Cardiac muscle cell (in vitro differentiated cells and primary cell): ENCODE data around the gene DAB1. TPM values are rescaled to one million over a fixed set of nuclear protein-coding genes. Genes with fewer than 3 reads are reported as not detected.

Experiments used
- DNase-seq, 2 donors: peaks; one replicate each; pipeline versions ENCODE4 v3.0.0 to v3.0.0-alpha.2; 2010 to 2017; ENCODE audit warnings: low read depth in 1 of 2, low spot score in 1 of 2
- H3K27ac ChIP-seq: fragments of 200-600 bp; sonication (generic); 2 replicates; pipeline ENCODE4 v1.5.1; 2016
- H3K27me3 ChIP-seq: fragments of 200-600 bp; sonication (generic); 2 replicates; pipeline ENCODE4 v1.6.0; 2016; ENCODE audit warnings: control low read depth
- H3K36me3 ChIP-seq: fragments of 200-600 bp; sonication (generic); 2 replicates; pipeline ENCODE4 v1.5.1; 2016; ENCODE audit warnings: control low read depth
- H3K4me1 ChIP-seq: fragments of 200-600 bp; sonication (generic); 2 replicates; pipeline ENCODE4 v1.8.1; 2017; ENCODE audit warnings: low read depth, mild to moderate bottlenecking, mixed run types
- H3K4me3 ChIP-seq: fragments of 200-600 bp; sonication (generic); 2 replicates; pipeline ENCODE4 v1.5.1; 2016; ENCODE audit warnings: mild to moderate bottlenecking
- H3K9me3 ChIP-seq: fragments of 200-600 bp; sonication (generic); 2 replicates; pipeline ENCODE4 v1.5.1; 2017; ENCODE audit warnings: low read depth, mild to moderate bottlenecking, control low read depth
- CTCF ChIP-seq: IDR thresholded peaks from 2 replicates; pipeline ENCODE4 v1.5.1; 2012; ENCODE audit warnings: low read depth, mild to moderate bottlenecking, low read length
- polyA plus RNA-seq: library from polyadenylated mRNA; unstranded; fragments of >200 nt; fragmentation: Nextera tagmentation; extraction: Ambion mirVana; gene quantifications from 2 replicates; pipeline ENCODE4 v1.2.1, GENCODE V29; 2016
- total RNA-seq: library from RNA; depleted of rRNA; stranded (reverse); fragments of >200 nt; gene quantifications from 2 replicates; pipeline ENCODE4 v1.2.3, GENCODE V29; 2016

DAB1 gene
- total and polyA plus RNA-seq, 2 experiments from 2014 or later: 24.1 to 26.6 TPM

GRCh38 chr1:57208741-57209302, 215.0 kb downstream of the DAB1 start:
- TF ChIP-seq CTCF: no peak
- Histone ChIP-seq H3K27me3 (no peaks in the 10 kb centered on the region), H3K4me3 (no peak overlapping the region), H3K9me3 (no peaks in the 10 kb centered on the region), H3K36me3 (no peaks in the 10 kb centered on the region), H3K27ac (no peak overlapping the region), H3K4me1 (peaks cover 28% of the 10 kb centered on the region)
- no peak for DNase-seq

- Histone ChIP-seq H3K4me1 (peaks cover 28% of the 10 kb centered on the region), H3K9me3 (no peaks in the 10 kb centered on the region), H3K27me3 (no peaks in the 10 kb centered on the region), H3K36me3 (no peaks in the 10 kb centered on the region), H3K27ac (peak overlapping the region; percentile 11), H3K4me3 (no peak overlapping the region)
- DNase-seq: peak in 1 of 2 donors; percentile 41
- no peak for TF ChIP-seq CTCF
These were observed 217.8 kb downstream of the DAB1 start for GRCh38 chr1:57206038-57206437.

- peaks cover 28% of the 10 kb centered on the region for H3K4me1 ChIP-seq
- H3K9me3 ChIP-seq: no peaks in the 10 kb centered on the region
- no peak for TF ChIP-seq CTCF
- no peak for DNase-seq
- H3K27ac ChIP-seq: no peak overlapping the region
- no peaks in the 10 kb centered on the region for H3K27me3 ChIP-seq
- H3K36me3 ChIP-seq: no peaks in the 10 kb centered on the region
- H3K4me3 ChIP-seq: no peak overlapping the region
These were observed 218.7 kb downstream of the DAB1 start for GRCh38 chr1:57204942-57205787.

GRCh38 chr1:57204091-57204490, 219.8 kb downstream of the DAB1 start:
- Histone ChIP-seq H3K9me3 (no peaks in the 10 kb centered on the region), H3K27me3 (no peaks in the 10 kb centered on the region), H3K36me3 (no peaks in the 10 kb centered on the region), H3K27ac (no peak overlapping the region), H3K4me3 (no peak overlapping the region), H3K4me1 (peaks cover 25% of the 10 kb centered on the region)
- DNase-seq: no peak
- no peak for TF ChIP-seq CTCF

- Histone ChIP-seq H3K4me3 (no peak overlapping the region), H3K4me1 (peaks cover 34% of the 10 kb centered on the region), H3K36me3 (no peaks in the 10 kb centered on the region), H3K27me3 (no peaks in the 10 kb centered on the region), H3K9me3 (no peaks in the 10 kb centered on the region), H3K27ac (no peak overlapping the region)
- no peak for TF ChIP-seq CTCF
- DNase-seq: no peak
These were observed 221.6 kb downstream of the DAB1 start for GRCh38 chr1:57202241-57202640.
